ENCODE results near the gene ZNF385D. TPM values are rescaled to one million over a fixed set of nuclear protein-coding genes. Genes with fewer than 3 reads are reported as not detected.

The ZNF385D gene
- total RNA-seq, 1 donor from 2014 or later = 0.10 TPM

GRCh38 chr3:21785765-21786437 lies 34.9 kb upstream of the ZNF385D start:
- no peaks in the 10 kb centered on the region for H3K4me1 Mint-ChIP-seq (ENCODE audit: low read depth)
- DNase-seq (ENCODE audit: low spot score, unreplicated experiment) = no peak
- H3K27me3 Mint-ChIP-seq = no peaks in the 10 kb centered on the region
- no peak overlapping the region for H3K27ac Mint-ChIP-seq
- TF ChIP-seq, protein P1, sequence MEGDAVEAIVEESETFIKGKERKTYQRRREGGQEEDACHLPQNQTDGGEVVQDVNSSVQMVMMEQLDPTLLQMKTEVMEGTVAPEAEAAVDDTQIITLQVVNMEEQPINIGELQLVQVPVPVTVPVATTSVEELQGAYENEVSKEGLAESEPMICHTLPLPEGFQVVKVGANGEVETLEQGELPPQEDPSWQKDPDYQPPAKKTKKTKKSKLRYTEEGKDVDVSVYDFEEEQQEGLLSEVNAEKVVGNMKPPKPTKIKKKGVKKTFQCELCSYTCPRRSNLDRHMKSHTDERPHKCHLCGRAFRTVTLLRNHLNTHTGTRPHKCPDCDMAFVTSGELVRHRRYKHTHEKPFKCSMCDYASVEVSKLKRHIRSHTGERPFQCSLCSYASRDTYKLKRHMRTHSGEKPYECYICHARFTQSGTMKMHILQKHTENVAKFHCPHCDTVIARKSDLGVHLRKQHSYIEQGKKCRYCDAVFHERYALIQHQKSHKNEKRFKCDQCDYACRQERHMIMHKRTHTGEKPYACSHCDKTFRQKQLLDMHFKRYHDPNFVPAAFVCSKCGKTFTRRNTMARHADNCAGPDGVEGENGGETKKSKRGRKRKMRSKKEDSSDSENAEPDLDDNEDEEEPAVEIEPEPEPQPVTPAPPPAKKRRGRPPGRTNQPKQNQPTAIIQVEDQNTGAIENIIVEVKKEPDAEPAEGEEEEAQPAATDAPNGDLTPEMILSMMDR (IDR thresholded peaks at IDR 0.05; ENCODE audit: unreplicated experiment) = no peak
- H3K9me3 Mint-ChIP-seq (ENCODE audit: low read depth) = no peaks in the 10 kb centered on the region
- no peaks in the 10 kb centered on the region for H3K36me3 Mint-ChIP-seq (ENCODE audit: insufficient read depth)
- no peak overlapping the region for H3K4me3 Mint-ChIP-seq (ENCODE audit: low read depth)

- no peaks in the 10 kb centered on the region for H3K9me3 Mint-ChIP-seq (ENCODE audit: low read depth)
- H3K4me1 Mint-ChIP-seq (ENCODE audit: low read depth) = no peaks in the 10 kb centered on the region
- no peak overlapping the region for H3K27ac Mint-ChIP-seq
- no peak for DNase-seq (ENCODE audit: low spot score, unreplicated experiment)
- H3K4me3 Mint-ChIP-seq (ENCODE audit: low read depth) = no peak overlapping the region
- no peaks in the 10 kb centered on the region for H3K27me3 Mint-ChIP-seq
- no peaks in the 10 kb centered on the region for H3K36me3 Mint-ChIP-seq (ENCODE audit: insufficient read depth)
- TF ChIP-seq, protein P1 (IDR thresholded peaks at IDR 0.05; ENCODE audit: unreplicated experiment) = no peak
Measured at GRCh38 chr3:21783839-21784238, 32.8 kb upstream of the ZNF385D start.

DNA sequence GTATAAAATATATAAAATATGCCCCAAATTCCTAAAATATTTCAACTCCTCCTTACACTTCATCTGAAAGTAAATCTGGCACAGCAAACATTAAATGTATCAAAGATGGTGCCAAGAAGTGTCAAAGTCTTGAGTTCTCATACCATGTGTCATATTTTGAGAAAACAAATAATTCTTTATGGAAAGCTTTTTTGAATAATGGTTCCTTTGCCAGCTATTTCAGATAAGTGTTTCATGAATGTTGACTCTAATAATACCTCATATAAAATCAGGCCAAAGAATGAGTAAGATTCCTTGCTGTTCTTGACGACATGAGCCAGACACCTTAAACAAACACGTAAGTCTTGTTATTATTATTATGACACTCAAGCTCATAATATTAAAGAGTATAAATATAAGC lies 30.3 kb upstream of the ZNF385D start:
- TF ChIP-seq, protein P1 (IDR thresholded peaks at IDR 0.05; ENCODE audit: unreplicated experiment) = no peak
- Mint-ChIP-seq H3K27ac (no peak overlapping the region), H3K4me1 (ENCODE audit: low read depth) (no peaks in the 10 kb centered on the region), H3K4me3 (ENCODE audit: low read depth) (no peak overlapping the region), H3K9me3 (ENCODE audit: low read depth) (no peaks in the 10 kb centered on the region), H3K27me3 (no peaks in the 10 kb centered on the region), H3K36me3 (ENCODE audit: insufficient read depth) (no peaks in the 10 kb centered on the region)
- no peak for DNase-seq (ENCODE audit: low spot score, unreplicated experiment)

- no peak overlapping the region for H3K27ac Mint-ChIP-seq
- no peaks in the 10 kb centered on the region for H3K4me1 Mint-ChIP-seq (ENCODE audit: low read depth)
- DNase-seq (ENCODE audit: low spot score, unreplicated experiment) = no peak
- no peaks in the 10 kb centered on the region for H3K36me3 Mint-ChIP-seq (ENCODE audit: insufficient read depth)
- H3K4me3 Mint-ChIP-seq (ENCODE audit: low read depth) = no peak overlapping the region
- H3K9me3 Mint-ChIP-seq (ENCODE audit: low read depth) = no peaks in the 10 kb centered on the region
- TF ChIP-seq, protein P1 (IDR thresholded peaks at IDR 0.05; ENCODE audit: unreplicated experiment) = no peak
- no peaks in the 10 kb centered on the region for H3K27me3 Mint-ChIP-seq
Measured at GRCh38 chr3:21779909-21780308, 28.9 kb upstream of the ZNF385D start.

- no peak for DNase-seq (ENCODE audit: low spot score, unreplicated experiment)
- Mint-ChIP-seq H3K4me3 (ENCODE audit: low read depth) (no peak overlapping the region), H3K36me3 (ENCODE audit: insufficient read depth) (no peaks in the 10 kb centered on the region), H3K27ac (no peak overlapping the region), H3K27me3 (no peaks in the 10 kb centered on the region), H3K4me1 (ENCODE audit: low read depth) (no peaks in the 10 kb centered on the region), H3K9me3 (ENCODE audit: low read depth) (no peaks in the 10 kb centered on the region)
- TF ChIP-seq, protein P1 (IDR thresholded peaks at IDR 0.05; ENCODE audit: unreplicated experiment) = no peak
Measured at GRCh38 chr3:21778715-21779114, 27.7 kb upstream of the ZNF385D start.

All from progenitor cell of endocrine pancreas (in vitro differentiated cells).